Activated naive CD4-positive, alpha-beta T cell treated with anti-CD3 and anti-CD28 coated beads, Interleukin-2, amount 50 U/mL, for 72 hours (primary cell): Measurements from ENCODE around the gene LZTR1. TPM values are rescaled to one million over a fixed set of nuclear protein-coding genes. Genes with fewer than 3 reads are reported as not detected.
"Not testable (repeated sequence)": the region's sequence is repeated elsewhere in the genome, so short reads cannot be mapped to it uniquely, and the experiment has no call there.

Source experiments
- ATAC-seq, 2 donors: fragments of 150-1000 bp; cut with Tn5 transposase; 2 replicates each; pipeline ENCODE4 v1.10.0; 2021; ENCODE audit warnings: mild to moderate bottlenecking in 2 of 2, moderate library complexity in 2 of 2
- DNase-seq, 2 donors: peaks; one replicate each; pipeline ENCODE4 v3.0.0; 2021 to 2022; ENCODE audit warnings: low spot score in 2 of 2
- H3K27ac Mint-ChIP-seq, 2 donors: one replicate each; pipeline ENCODE4 v1.8.0; 2022; ENCODE audit warnings: mild to moderate bottlenecking in 2 of 2, mixed read lengths in 2 of 2
- H3K36me3 Mint-ChIP-seq, 2 donors: one replicate each; pipeline ENCODE4 v1.8.0; 2022; ENCODE audit warnings: mixed read lengths in 2 of 2
- H3K9me3 Mint-ChIP-seq, 2 donors: one replicate each; pipeline ENCODE4 v1.8.0; 2022; ENCODE audit warnings: mixed read lengths in 2 of 2
- total RNA-seq, 2 donors: library from RNA; stranded (reverse); gene quantifications; one replicate each; pipeline ENCODE4 v1.2.3, GENCODE V29; 2022

LZTR1 gene
- total RNA-seq, 2 donors from 2014 or later: 30.7 to 41.8 TPM

GRCh38 chr22:20996031-20996410 is 13.9 kb downstream of the LZTR1 start:
- peak overlapping the region in 1 of 2 donors; percentile 39 for H3K27ac Mint-ChIP-seq
- no peak for DNase-seq
- ATAC-seq: no peak
- H3K9me3 Mint-ChIP-seq: no peaks in the 10 kb centered on the region
- peaks cover 0 to 10% of the 10 kb centered on the region in 2 donors for H3K36me3 Mint-ChIP-seq

- ATAC-seq (no peak), DNase-seq (no peak)
- Mint-ChIP-seq H3K27ac (peak overlapping the region in 1 of 2 donors; percentile 64), H3K9me3 (no peaks in the 10 kb centered on the region), H3K36me3 (peaks cover 5 to 17% of the 10 kb centered on the region in 2 donors)
Measured at GRCh38 chr22:20996598-20997535, 14.8 kb downstream of the LZTR1 start.

- H3K9me3 Mint-ChIP-seq: no peaks in the 10 kb centered on the region
- H3K27ac Mint-ChIP-seq: peak overlapping the region; percentile 64 to 89
- DNase-seq: no peak
- no peak for ATAC-seq
- peaks cover 5 to 18% of the 10 kb centered on the region in 2 donors for H3K36me3 Mint-ChIP-seq
Measured at GRCh38 chr22:20997536-20998257, 15.6 kb downstream of the LZTR1 start.

GRCh38 chr22:20998411-20999336 is 16.6 kb downstream of the LZTR1 start:
- ATAC-seq: no peak
- no peaks in the 10 kb centered on the region for H3K9me3 Mint-ChIP-seq
- H3K27ac Mint-ChIP-seq: peak overlapping the region in 1 of 2 donors; percentile 89
- no peak for DNase-seq
- H3K36me3 Mint-ChIP-seq: peaks cover 5 to 24% of the 10 kb centered on the region in 2 donors

GRCh38 chr22:20999350-21000206 is 17.5 kb downstream of the LZTR1 start:
- ATAC-seq (no peak), DNase-seq (no peak)
- H3K27ac Mint-ChIP-seq: peak overlapping the region; percentile 74 to 100
- H3K9me3 Mint-ChIP-seq: no peaks in the 10 kb centered on the region
- H3K36me3 Mint-ChIP-seq: peaks cover 5 to 24% of the 10 kb centered on the region in 2 donors

GRCh38 chr22:21000207-21000986 is 18.3 kb downstream of the LZTR1 start:
- no peak for DNase-seq
- no peak for ATAC-seq

GRCh38 chr22:21000987-21001600 is 19.0 kb downstream of the LZTR1 start:
- H3K36me3 Mint-ChIP-seq: peaks cover 5 to 24% of the 10 kb centered on the region in 2 donors
- ATAC-seq (no peak), DNase-seq (no peak)
- peak overlapping the region; percentile 99 to 100 for H3K27ac Mint-ChIP-seq
- no peaks in the 10 kb centered on the region for H3K9me3 Mint-ChIP-seq

More at GRCh38 chr22:21000207-21000986, 18.3 kb downstream of the LZTR1 start:
- Mint-ChIP-seq H3K9me3 (no peaks in the 10 kb centered on the region), H3K36me3 (peaks cover 5 to 24% of the 10 kb centered on the region in 2 donors), H3K27ac (peak overlapping the region; percentile 99 to 100)

GRCh38 chr22:21001601-21002325 is 19.7 kb downstream of the LZTR1 start, which contains the start of gene THAP7:
TSS of gene THAP7 (minus strand) at chr22:21002118. CDS start at chr22:21001911, 207 bp downstream.
- H3K27ac Mint-ChIP-seq: peak within 1 kb of the TSS; percentile 99 to 100
- ATAC-seq (peak; percentile 93 to 94), DNase-seq (peak; percentile 96 to 98)
- peaks cover 5 to 24% of the 10 kb centered on the region in 2 donors for H3K36me3 Mint-ChIP-seq
- no peaks in the 10 kb centered on the region for H3K9me3 Mint-ChIP-seq

- H3K27ac Mint-ChIP-seq: peak overlapping the region; percentile 14 to 100
- DNase-seq (no peak), ATAC-seq (no peak)
- no peaks in the 10 kb centered on the region for H3K9me3 Mint-ChIP-seq
- H3K36me3 Mint-ChIP-seq: peaks cover 5 to 24% of the 10 kb centered on the region in 2 donors
Measured at GRCh38 chr22:21003782-21004181, 21.7 kb downstream of the LZTR1 start.

- not testable (repeated sequence) for DNase-seq, H3K36me3 Mint-ChIP-seq, ATAC-seq, H3K9me3 Mint-ChIP-seq, H3K27ac Mint-ChIP-seq
Measured at GRCh38 chr22:21009208-21009607, 27.1 kb downstream of the LZTR1 start.

- Mint-ChIP-seq H3K27ac (no peak overlapping the region), H3K9me3 (no peaks in the 10 kb centered on the region), H3K36me3 (no peaks in the 10 kb centered on the region)
- DNase-seq (peak in 1 of 2 donors; percentile 41), ATAC-seq (no peak)
Measured at GRCh38 chr22:21009638-21010425, 27.7 kb downstream of the LZTR1 start.

- DNase-seq (no peak), ATAC-seq (no peak)
- Mint-ChIP-seq H3K27ac (no peak overlapping the region), H3K9me3 (no peaks in the 10 kb centered on the region), H3K36me3 (no peaks in the 10 kb centered on the region)
Measured at GRCh38 chr22:21010426-21011113, 28.5 kb downstream of the LZTR1 start.
